ENCODE results near the gene ATXN3. TPM values are rescaled to one million over a fixed set of nuclear protein-coding genes. Genes with fewer than 3 reads are reported as not detected.

Gene ATXN3
- total and polyA plus RNA-seq, 10 donors: 9.4 to 76.0 (median 37.4) TPM

DNA sequence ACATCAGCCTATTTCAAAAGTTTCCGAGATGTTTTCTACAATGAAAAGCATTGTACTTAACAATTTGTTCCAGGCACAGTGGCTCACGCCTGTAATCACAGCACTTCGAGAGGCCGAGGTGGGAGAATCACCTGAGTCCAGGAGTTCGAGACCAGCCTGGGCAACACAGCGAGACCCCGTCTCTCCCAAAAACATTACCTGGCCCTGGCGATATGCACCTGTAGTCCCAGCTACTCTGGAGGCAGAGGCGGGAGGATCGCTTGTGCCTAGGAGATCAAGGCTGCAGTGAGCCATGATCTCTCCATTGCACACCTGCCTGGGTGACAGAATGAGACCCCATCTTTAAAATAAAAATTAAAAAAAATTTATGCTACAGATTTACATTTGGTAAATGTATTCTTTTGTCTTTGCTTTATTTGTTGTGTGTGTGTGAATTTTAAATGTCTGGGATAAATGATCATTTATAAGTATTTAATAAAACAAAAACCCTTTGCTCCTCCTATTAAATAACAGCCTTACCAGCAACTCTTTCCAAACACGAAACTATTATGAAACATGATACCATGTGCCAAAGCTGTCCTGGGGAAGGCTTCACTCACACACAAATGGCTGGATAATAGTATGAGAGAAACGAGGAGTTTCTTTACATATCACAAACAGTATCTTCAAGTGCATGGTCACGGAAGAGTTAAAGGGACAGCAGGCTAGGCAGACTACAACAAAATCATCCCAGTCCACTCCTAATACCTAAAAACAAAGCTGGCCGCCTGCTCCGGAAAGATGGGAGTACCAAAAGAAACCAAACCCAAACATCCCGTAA is 1.1 kb downstream of the ATXN3 start:
- DNase-seq: no peak
- WGBS, 5 donors: 52 to 59% (median 57%) methylated on average over 16 of the region's 16 CpGs
- TF ChIP-seq, protein P1, sequence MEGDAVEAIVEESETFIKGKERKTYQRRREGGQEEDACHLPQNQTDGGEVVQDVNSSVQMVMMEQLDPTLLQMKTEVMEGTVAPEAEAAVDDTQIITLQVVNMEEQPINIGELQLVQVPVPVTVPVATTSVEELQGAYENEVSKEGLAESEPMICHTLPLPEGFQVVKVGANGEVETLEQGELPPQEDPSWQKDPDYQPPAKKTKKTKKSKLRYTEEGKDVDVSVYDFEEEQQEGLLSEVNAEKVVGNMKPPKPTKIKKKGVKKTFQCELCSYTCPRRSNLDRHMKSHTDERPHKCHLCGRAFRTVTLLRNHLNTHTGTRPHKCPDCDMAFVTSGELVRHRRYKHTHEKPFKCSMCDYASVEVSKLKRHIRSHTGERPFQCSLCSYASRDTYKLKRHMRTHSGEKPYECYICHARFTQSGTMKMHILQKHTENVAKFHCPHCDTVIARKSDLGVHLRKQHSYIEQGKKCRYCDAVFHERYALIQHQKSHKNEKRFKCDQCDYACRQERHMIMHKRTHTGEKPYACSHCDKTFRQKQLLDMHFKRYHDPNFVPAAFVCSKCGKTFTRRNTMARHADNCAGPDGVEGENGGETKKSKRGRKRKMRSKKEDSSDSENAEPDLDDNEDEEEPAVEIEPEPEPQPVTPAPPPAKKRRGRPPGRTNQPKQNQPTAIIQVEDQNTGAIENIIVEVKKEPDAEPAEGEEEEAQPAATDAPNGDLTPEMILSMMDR (IDR thresholded peaks at IDR 0.05 in 8 of 11, conservative IDR thresholded peaks at IDR 0.05 in 3 of 11): no peak
- no peak for TF ChIP-seq POLR2AphosphoS5 (IDR thresholded peaks at IDR 0.05)
- TF ChIP-seq POLR2A (IDR thresholded peaks at IDR 0.05): no peak
- intact Hi-C loops (cut with DNase I; ENCODE audit: low total_unique reads): loop anchor here (5.0 kb wide), 1 partner anchor 68 kb away; no protein-coding TSS in a partner anchor
- peak overlapping the region; percentile 81 to 98 (median 95) for H3K4me3 ChIP-seq
- H3K9me3 ChIP-seq: no peaks in the 10 kb centered on the region
- peak overlapping the region; percentile 73 to 99 (median 96) for H3K27ac ChIP-seq
- H3K27me3 ChIP-seq (replicated peaks in 1 of 7): no peaks in the 10 kb centered on the region
- no peaks in the 10 kb centered on the region for H3K36me3 ChIP-seq
- H3K4me1 ChIP-seq: peaks cover 26 to 83% (median 60%) of the 10 kb centered on the region in 6 donors

DNA sequence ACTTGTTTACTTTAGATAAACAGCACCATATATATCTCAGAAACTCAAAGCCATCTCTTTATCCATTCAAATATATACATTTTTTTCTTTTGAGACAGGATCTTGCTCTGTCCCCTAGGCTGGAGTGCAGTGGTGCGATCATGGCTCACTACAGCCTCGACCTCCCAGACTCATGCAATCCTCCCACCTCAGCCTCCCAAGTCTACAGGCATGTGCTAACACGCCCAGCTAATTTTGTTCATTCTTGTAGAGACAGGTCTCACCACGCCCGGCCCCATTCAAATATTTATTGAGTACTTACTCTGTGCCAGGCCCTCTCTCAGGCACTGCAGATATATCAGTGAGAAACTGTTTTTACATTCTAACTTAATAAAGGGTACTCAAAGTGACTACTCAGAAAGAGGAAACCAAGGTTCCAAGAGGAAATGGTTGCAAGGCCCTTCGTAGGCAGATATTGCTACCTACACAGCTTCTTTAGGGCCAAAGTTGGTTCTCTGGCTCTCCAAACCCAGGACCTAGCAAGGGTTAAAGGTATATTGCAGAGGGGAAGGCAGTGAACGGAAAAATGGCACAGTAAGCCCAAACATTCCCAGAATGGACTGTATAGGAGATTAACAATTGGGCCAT is 2.9 kb downstream of the ATXN3 start:
- no peaks in the 10 kb centered on the region for H3K9me3 ChIP-seq
- no peak overlapping the region for H3K4me3 ChIP-seq
- no peak for DNase-seq
- H3K27me3 ChIP-seq (replicated peaks in 1 of 7): no peaks in the 10 kb centered on the region
- TF ChIP-seq, protein P1 (IDR thresholded peaks at IDR 0.05 in 8 of 11, conservative IDR thresholded peaks at IDR 0.05 in 3 of 11): no peak
- TF ChIP-seq POLR2AphosphoS5 (IDR thresholded peaks at IDR 0.05) (no peak), POLR2A (IDR thresholded peaks at IDR 0.05) (no peak)
- no peak overlapping the region for H3K27ac ChIP-seq
- intact Hi-C loops (cut with DNase I; ENCODE audit: low total_unique reads): no loop called here
- no peaks in the 10 kb centered on the region for H3K36me3 ChIP-seq
- WGBS, 5 donors: 76 to 87% (median 78%) methylated on average over 7 of the region's 7 CpGs
- H3K4me1 ChIP-seq: peaks cover 26 to 87% (median 54%) of the 10 kb centered on the region in 6 donors

DNA sequence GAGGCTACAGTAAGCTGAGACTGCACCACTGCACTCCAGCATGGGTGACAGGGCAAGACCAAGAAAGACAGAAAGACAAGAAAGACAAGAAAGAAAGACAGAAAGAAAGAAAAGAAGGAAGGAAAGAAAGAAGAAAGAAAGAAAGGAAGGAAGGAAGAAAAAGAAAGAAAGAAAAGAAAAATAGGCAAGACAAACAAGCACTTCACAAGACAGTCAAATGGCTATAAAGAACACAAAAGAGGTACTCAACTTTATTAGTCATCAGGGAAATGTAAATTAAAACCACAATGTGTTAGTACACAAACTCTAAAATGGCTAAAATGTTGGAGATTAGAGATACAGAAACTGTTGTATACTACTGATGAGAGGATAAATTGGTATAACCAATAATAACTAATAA is 6.6 kb downstream of the ATXN3 start:
- TF ChIP-seq POLR2AphosphoS5 (IDR thresholded peaks at IDR 0.05) (no peak), POLR2A (IDR thresholded peaks at IDR 0.05) (no peak)
- intact Hi-C loops (cut with DNase I; ENCODE audit: low total_unique reads): no loop called here

DNA sequence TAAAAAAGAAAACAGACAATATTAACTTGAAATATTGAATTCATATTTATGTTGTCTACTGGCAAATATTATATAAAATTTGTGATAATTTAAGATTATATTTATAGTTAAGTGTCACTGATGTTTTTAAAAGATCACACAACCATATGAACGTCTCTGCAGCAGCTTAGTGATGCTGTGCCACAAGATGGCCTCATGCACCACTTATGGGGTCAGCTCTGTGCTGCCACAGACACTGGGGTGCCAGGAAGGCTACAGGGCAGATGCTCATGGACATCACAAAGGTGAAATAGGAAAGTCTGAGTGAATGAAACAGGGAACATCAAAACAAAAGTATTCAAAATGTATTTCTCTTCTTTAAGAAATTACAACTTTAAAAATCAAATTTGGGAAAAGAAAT is 13.1 kb downstream of the ATXN3 start:
- Histone ChIP-seq H3K4me3 (no peak overlapping the region), H3K4me1 (peaks cover 0 to 3% (median 0%) of the 10 kb centered on the region in 6 donors), H3K36me3 (peaks cover 0 to 82% (median 49%) of the 10 kb centered on the region in 6 donors), H3K27me3 (replicated peaks in 1 of 7) (no peaks in the 10 kb centered on the region), H3K9me3 (no peaks in the 10 kb centered on the region), H3K27ac (no peak overlapping the region)
- WGBS, 5 donors: 42 to 63% (median 55%) methylated on average over 1 of the region's 1 CpG
- TF ChIP-seq, protein P1 (IDR thresholded peaks at IDR 0.05 in 8 of 11, conservative IDR thresholded peaks at IDR 0.05 in 3 of 11): peak in 1 of 11 experiments; percentile 12
- TF ChIP-seq POLR2AphosphoS5 (IDR thresholded peaks at IDR 0.05): no peak
- TF ChIP-seq POLR2A (IDR thresholded peaks at IDR 0.05): no peak
- intact Hi-C loops (cut with DNase I; ENCODE audit: low total_unique reads): no loop called here
- no peak for DNase-seq

More for the DNA sequence above, 6.6 kb downstream of the ATXN3 start:
- Histone ChIP-seq H3K4me3 (no peak overlapping the region), H3K4me1 (peaks cover 11 to 61% (median 31%) of the 10 kb centered on the region in 6 donors), H3K27ac (no peak overlapping the region), H3K36me3 (peaks cover 0 to 19% (median 16%) of the 10 kb centered on the region in 6 donors), H3K9me3 (no peaks in the 10 kb centered on the region), H3K27me3 (replicated peaks in 1 of 7) (no peaks in the 10 kb centered on the region)
- no peak for DNase-seq

Measured in spleen (tissue), 11 donors.